HG02678 (cell line): ENCODE measurements around the gene SERPINA3.
"Not testable (repeated sequence)": the region's sequence is repeated elsewhere in the genome, so short reads cannot be mapped to it uniquely, and the experiment has no call there.

Experiments
- ATAC-seq: cut with Tn5 transposase; IDR thresholded peaks from one replicate; pipeline ENCODE4 v1.9.1; 2021; ENCODE audit warnings: mild to moderate bottlenecking, moderate library complexity; ENCODE audit not compliant: unreplicated experiment

The SERPINA3 gene

DNA sequence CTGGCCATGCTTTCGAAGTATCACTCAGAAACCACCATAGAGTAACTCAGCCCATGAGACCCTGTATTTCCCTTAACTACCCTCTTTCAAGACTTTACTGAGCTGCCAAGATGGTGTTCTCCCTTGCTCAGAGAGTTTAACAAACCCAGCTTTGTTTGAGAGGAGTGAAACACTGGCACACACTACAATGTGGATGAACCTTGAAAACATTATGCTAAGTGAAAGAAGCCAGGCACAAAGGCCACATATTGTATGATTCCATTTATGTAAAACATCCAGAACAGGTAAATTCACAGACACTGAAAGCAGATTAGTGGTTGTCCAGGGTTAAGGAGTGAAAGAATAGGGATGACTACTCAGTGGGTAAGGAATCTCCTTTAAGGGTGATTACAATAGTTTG is 18.9 kb downstream of the SERPINA3 start:
- no peak for ATAC-seq

DNA sequence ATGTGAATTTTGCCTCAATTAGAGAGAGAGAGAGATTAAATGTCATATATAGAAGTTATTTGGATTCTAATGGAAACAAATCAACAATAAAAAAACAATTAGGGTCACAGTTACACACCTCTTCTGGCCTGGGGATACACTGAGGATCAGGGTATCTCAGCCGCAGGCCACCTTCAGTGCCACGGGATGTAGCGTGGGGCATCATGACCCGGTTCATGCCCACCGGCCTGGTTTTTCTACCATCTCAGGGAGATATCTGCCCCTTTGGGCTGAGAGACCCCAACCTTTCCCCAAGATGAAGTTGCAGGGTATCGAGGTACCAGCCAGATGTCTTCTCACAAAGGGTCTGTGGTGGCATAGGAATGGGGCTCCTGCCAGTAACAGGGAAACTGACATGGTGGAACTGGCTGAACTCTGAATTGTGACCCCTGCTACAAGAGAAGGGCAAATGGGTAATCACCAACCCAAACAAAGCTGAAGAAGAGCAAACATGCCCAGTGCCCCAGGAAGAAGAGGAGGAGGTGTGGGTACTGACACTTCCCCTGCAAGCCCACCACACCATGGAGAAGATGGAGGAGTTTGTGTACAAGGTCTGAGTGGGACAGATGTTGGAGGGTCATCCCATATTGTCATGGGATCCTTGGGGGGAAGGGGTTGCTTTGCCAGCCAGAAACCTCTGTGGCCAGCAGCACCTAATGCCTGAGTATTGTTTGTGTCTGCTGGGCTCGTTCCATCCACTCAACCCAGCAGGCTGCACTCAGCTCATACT is 19.5 kb downstream of the SERPINA3 start:
- no peak for ATAC-seq

DNA sequence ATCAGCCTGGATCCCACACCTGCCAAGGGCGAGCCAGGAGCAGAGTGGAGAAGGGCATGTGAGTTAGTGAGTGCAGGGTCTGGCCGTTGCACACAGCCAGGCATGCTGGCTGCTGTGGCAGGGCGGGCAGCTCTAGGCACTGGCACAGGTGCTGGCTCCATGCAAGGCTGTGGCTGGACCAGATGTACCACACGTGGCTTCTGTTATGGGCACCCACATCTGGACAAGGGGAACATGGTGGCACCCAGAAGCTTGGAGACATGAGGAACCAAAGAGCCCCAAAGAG is 20.1 kb downstream of the SERPINA3 start:
- ATAC-seq: no peak

DNA sequence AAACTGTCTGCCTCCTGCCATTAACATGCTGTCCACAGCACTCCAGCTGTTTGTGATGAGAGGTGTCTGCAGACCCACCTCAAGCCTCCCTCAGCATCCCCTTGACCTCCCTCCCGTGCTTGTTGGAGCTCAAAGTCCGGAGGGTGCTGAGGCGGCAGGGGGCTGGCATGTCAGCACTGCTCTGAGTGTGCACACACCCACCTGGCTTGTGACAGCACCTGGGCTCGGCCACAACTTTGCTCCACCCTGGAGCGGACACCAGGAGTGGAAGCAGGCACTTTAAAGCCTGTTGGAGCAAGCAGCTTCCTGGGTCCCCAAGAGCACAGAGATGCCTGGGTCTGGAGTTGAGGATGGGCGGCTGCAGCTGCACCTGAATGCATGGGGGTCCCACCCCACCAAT is 20.9 kb downstream of the SERPINA3 start:
- ATAC-seq: no peak

DNA sequence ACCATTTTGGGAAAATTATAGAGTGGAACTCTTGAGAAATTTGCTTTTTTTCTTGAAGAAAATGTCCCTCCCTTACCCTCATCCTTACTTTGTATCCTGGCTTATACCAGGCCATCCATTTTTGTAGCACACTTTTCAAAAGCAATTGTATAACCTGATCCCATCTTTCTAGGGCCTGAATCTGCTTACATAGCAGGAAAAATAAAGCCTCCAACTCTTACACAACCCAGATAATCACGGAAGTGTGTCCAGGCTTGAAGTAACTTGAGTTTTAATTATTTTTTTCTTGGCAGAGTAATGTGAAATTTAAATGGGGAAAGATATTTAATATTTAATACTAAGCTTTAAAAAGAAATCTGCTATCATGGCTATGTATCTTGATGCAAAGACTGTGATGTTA is 23.0 kb downstream of the SERPINA3 start:
- ATAC-seq: no peak

DNA sequence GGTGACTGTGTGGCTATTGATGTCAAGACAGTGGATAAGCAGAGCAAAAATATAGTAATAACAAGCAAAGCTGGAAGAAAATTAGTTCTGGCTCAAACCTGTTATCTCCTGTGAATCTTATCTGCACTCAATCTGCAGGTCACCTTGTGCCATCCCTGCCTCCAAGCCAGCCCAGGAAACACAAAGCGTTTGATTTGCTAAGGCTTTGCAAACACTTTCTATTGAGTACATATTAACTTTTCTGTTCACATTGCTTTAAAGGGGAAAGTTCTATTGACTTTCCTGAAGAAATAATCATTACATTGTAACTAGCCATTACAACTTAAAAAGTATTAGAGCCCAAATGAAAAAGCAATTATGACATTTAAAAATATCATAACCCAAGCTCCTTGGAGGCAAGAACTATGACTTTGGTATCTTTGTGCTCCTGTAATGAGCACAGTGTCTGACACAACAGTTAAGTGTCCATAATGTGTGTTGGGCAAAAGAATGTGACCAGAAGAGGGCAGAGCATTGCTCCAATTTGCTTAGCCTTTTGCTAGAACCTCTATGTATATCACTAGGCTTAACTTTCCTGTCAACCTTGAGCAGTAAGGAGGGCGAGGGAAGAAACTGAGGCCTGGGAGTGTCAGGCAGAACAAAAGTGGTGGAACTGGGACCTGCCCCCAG is 24.7 kb downstream of the SERPINA3 start:
- ATAC-seq: no peak

DNA sequence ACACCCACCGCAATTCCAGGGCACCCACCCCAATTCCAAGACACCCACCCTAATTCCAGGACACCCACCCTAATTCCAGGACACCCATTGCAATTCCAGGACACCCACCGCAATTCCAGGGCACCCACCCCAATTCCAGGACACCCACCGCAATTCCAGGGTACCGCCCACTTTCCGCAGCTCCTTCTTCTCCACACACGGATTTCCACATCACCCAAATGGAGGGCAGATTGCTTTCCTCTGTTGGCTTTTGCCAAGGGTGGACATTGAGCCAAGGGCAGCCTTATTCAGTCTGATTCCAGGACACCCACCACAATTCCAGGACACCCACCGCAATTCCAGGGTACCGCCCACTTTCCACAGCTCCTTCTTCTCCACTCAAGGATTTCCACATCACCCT is 25.6 kb downstream of the SERPINA3 start:
- not testable (repeated sequence) for ATAC-seq

DNA sequence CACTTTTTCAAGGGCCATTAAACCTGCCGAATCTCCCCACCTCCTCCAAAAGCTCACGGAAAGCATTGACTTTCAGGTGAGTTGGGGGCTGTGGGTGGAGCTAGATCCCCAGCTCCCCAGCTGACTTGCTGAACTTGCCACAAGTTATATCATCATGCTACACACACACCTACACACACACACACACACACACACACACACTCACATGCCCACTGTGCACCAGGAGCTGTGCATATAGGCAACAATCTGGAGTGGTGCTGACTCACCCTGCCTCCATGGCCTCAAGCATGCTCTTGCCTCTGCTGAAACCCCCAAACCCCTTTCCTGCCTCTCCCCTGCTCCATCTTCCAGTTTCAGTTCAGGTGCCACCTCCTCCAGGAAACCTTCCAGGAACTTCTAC is 26.1 kb downstream of the SERPINA3 start:
- no peak for ATAC-seq

DNA sequence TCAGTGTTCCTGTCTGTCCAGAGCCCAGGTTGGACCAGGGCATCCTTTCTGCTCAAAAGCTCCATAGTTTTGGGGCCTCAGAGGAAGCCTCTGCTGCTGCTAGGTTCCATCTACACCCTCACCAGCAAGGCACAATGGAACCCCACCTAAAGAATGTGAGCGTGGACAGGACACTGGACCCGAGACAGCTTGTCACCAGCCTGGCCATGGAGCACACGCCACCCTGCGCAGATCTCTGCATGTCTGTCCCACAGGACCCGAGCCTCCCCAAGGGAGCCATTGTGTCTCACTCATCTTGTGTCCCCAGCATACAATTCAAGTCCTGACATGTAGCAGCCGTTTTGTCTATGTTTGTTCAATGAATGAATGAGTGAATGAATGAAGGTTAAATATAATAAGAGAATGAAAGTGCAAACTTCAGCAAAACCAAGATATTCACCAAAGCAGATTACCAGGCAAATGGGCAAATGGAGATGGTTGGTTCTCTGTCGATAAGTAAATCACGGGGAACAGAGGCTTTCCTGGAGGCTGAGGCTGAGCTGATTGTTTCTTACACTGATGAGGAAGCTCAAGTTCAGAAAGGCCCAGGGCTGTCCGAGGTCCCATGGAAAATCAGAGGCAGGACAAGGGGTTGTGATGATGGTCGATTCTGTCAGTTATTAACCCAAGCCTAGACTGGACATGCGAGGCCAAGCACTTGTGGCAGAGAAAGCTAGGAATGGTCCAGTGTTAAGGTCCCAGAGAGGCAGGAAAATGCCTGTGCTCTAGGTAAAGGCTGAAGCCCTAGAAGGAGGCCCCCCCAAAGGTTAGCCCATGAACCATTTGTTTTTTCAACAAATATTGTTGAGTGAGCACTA is 27.0 kb downstream of the SERPINA3 start:
- no peak for ATAC-seq

DNA sequence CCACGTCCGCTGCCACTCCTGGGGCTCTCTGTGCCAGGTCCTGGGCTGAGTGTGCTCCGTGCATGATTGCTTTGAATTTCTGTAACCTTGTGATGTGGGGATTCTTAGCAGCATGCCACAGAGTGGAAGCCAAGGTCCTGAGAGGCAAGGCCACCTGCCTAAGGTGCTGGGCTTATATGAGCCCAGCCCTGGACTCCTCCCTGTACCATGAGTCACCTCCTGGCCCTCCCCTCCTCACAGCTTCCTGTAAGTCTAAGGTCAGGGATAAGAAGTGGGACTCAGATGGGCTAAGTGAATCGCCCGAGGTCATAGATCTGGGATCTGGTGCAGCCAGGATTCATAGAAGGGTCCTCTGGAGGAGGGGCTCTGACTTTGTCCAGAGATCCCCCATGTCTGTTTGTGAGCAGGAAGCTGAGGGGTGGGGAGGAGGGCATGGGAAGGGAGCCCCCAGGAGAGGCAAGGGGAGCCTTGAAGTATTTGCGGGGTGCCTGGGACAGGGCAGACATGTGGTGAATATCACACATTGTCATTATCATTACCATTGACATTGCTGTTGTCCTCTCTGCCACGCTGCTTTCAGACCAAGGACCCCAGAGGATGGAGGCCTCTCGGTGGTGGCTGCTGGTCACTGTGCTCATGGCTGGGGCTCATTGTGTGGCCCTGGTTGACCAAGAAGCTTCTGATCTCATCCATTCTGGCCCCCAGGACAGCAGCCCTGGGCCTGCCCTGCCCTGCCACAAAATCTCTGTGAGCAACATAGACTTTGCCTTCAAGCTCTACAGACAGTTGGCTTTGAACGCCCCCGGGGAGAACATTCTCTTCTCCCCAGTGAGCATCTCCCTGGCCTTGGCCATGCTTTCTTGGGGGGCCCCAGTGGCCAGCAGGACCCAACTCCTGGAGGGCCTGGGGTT is 28.8 kb downstream of the SERPINA3 start:
- ATAC-seq: no peak

DNA sequence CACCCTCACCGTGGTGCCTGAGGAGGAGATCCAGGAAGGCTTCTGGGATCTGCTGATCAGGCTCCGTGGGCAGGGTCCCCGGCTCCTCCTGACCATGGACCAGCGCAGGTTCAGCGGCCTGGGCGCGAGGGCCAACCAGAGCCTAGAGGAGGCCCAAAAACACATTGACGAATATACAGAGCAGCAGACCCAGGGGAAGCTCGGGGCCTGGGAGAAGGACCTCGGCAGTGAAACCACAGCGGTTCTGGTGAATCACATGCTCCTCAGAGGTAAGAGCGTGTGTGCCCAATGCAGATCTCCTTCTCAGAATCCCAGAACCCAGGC is 29.4 kb downstream of the SERPINA3 start:
- no peak for ATAC-seq

DNA sequence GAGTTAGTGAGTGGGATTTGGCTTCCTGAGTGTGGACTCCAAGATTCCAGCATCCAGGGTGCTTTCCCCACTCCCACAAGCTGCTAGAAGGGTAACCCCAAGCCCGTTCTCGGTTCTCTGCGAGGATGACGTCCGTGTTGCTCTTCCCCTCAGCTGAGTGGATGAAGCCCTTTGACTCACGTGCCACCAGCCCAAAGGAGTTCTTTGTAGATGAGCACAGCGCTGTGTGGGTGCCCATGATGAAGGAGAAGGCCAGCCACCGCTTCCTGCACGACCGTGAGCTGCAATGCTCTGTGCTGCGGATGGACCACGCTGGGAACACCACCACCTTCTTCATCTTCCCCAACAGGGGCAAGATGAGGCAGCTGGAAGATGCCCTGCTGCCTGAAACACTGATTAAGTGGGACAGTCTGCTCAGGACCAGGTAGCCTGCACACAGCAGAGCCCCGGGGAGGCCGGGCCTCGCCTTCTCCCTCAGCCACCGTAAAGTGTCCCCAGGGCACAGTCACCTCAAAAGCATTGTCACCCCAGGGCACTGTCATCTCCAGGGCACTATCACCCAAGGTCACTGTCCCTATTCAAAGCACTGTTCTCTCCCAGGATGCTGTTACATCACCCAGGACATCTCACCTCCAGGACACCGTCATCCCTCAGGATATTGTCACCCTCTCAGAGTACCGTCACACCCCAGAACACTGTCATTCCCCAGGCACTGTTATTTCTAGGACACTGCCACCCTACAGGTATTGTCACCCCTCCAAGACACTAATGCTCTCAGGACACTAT is 31.3 kb downstream of the SERPINA3 start:
- no peak for ATAC-seq

DNA sequence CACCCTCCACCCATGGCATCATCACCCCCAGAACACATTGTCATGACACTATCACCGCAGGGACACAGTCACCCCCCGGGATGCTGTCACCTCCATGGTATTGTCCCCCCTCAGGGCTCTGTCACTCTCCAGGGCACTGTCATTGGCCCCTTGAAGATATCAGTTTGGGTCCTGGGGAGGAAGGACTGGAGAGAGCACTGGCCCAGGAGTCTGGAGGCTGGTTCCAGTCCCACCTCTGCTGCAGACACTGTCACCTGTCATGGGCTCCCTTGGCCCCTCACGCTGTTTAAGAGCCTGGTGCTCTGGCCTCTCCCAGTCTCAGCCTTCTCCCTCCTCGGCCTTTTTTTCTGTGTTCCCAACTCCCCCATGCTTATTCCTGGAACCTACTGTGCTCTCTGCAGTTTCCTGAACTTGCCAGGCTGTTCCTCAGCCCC is 31.9 kb downstream of the SERPINA3 start:
- ATAC-seq: no peak

DNA sequence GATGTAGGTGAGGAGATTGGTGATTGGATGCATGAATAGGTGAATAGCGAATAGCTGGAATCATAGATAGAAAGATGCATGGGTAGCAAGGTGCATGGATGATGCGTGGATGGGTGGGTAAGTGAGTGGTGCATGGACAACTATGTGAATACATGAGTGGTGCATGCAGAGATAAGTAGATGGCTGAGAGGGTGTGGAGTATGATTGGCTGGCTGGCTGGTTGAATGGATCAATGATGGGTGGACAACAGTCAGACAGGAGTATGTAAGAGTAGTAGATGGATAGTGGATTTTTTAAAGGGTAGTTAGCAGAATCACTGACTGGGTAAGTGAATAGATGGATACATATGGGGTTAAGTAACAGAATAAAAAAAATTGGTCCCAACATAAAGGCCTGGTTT is 33.9 kb downstream of the SERPINA3 start:
- no peak for ATAC-seq

DNA sequence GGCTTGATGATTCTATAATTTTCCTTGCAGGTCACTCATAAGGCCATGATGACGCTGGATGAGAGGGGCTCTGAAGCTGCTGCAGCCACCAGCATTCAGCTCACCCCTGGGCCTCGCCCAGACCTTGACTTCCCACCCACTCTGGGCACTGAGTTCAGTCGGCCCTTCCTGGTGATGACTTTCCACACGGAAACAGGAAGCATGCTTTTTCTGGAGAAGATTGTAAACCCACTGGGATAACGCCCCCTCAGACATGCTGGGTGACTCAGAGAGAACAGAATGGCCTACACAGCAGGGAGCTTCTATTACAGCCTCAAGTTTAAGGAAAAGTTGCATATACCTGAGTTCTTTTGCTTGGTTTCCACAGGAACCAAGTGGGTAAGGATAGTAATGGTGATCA is 34.3 kb downstream of the SERPINA3 start:
- ATAC-seq: no peak

DNA sequence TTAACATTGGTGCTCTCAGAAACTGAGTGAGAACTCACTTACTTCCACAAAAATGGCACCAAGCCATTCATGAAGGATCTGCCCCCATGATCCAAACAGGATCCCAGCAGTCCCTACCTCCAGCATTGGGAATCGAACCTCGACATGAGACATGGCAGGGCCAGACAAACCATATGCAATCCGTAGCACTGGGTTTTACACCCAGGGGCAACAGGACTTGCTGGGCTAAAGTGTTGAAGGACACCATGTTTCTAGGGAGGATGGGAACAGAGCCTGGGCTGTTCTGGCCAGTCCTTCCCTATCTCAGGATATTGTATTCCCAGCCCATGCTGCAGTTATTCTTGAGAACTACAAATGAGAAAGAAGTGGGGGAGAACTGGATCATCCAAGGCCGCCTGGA is 36.6 kb downstream of the SERPINA3 start:
- no peak for ATAC-seq

DNA sequence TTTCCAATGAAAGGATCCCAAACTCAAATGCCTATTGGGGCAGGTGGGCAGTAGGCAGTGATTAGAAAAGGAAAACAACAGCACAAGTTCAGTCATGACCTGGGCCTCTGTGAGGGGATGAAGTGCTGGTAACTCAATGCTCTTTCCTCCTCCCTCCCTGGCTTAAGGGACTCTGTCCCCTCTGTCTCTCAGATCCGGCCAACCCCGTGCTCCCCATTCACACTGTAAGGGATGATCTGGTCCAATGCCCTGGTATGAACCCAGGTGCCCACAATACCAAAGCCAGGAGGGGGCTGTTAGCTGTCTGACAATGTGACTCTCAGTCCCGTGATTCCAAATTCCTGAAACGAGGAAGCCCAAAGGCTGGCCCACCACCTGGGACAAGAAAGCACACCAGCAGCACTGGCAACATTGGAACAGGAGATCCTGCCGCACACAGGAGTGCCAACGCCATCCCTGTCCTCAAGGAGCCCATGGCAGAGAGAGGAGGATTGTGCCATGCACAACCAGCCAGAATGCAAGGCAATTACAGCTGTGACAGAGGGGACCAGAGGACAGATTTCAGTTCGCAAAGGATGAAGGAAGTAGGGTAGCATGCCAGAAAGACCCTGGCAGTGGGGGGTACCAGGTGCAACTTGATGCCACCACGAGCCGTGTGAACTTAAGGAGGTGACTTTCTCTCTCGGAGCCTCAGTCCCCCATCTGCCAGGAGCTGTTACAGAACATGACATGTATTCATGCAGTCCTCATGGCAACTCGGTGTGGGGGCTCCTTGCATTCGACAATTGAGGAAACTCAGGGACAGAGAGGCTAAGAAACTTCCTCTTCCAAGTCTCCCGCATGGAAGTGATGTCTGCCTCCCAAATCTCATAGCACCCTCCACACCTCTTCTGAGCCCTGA is 37.6 kb downstream of the SERPINA3 start:
- no peak for ATAC-seq

DNA sequence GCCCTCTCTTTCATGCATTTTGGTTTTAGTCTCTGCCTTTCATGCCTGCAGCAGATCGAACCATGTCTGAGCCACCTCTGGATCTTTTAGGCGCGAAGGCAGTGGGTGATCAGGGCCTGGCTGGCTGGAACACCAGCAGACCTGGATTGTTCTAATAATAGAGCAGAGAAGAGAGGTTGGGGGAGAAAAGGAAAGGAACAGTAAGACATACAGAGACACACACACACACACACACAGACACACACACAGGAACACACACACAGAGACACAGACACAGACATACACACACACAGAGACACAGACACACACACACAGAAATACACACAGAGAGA is 38.2 kb downstream of the SERPINA3 start:
- no peak for ATAC-seq
